Measurements from ENCODE around the gene SPEF2.

The SPEF2 gene

GRCh38 chr5:35857606-35858205 is 240.0 kb downstream of the SPEF2 start:
- DNase-seq, result no peak

GRCh38 chr5:35859101-35859661 is 241.5 kb downstream of the SPEF2 start:
- no peak for DNase-seq

GRCh38 chr5:35860686-35861085 is 243.0 kb downstream of the SPEF2 start:
- DNase-seq, result no peak

GRCh38 chr5:35861718-35862117 is 244.1 kb downstream of the SPEF2 start:
- DNase-seq, result no peak

GRCh38 chr5:35862126-35862525 is 244.5 kb downstream of the SPEF2 start:
- no peak for DNase-seq

GRCh38 chr5:35863159-35863558 is 245.5 kb downstream of the SPEF2 start:
- DNase-seq, result no peak

Measured in activated CD4-positive, alpha-beta T cell treated with anti-CD3 and anti-CD28 coated beads for 4 hours (primary cell).